ENCODE data around the gene IGFBPL1.

GRCh38 chr9:38376021-38376670 lies 48.1 kb downstream of the IGFBPL1 start:
- TF ChIP-seq CTCF (conservative IDR thresholded peaks at IDR 0.05 in 1 of 2, IDR thresholded peaks at IDR 0.05 in 1 of 2; ENCODE audit: extremely low read depth in 1 of 2, insufficient read depth in 1 of 2, low read depth in 1 of 2, low read length in 2 of 2) (no peak), EZH2 (IDR thresholded peaks at IDR 0.05; ENCODE audit: borderline replicate concordance, low read length) (no peak)

All from mammary epithelial cell (primary cell).